A549 treated with DMSO at 1 μM for 4 hours (cell line): ENCODE results near the gene PDXP. TPM values are rescaled to one million over a fixed set of nuclear protein-coding genes. Genes with fewer than 3 reads are reported as not detected.

Experiments used
- total RNA-seq: library from RNA; stranded (reverse); fragments of 200-300 nt; extraction: Qiagen RNA extraction; gene quantifications from 5 replicates; pipeline ENCODE4 v1.2.3, GENCODE V29; 2022; ENCODE audit warnings: low read depth

Gene PDXP
- 18.5 to 20.5 TPM (median 20.0 TPM) in 5 replicates for total RNA-seq

GRCh38 chr22:37658133-37659065 lies at the start of gene PDXP:
Gene PDXP, plus strand, starts transcription at chr22:37658723. Its CDS starts 60 bp downstream, at chr22:37658783.

GRCh38 chr22:37639070-37639760 lies 19.3 kb upstream of the PDXP start, which contains the start of gene SH3BP1:
Gene SH3BP1, plus strand, starts transcription at chr22:37639669. Its CDS starts 119 bp downstream, at chr22:37639788.

GRCh38 chr22:37674951-37675929 lies 16.7 kb downstream of the PDXP start, which contains the start of gene LGALS1:
Gene LGALS1, plus strand, starts transcription at chr22:37675636. Its CDS starts 67 bp downstream, at chr22:37675703.

GRCh38 chr22:37686002-37686982 lies 27.8 kb downstream of the PDXP start, which contains the start of gene NOL12:
Gene NOL12, plus strand, starts transcription at chr22:37686343. Its CDS starts 50 bp downstream, at chr22:37686393.

GRCh38 chr22:37696657-37697537 lies 38.4 kb downstream of the PDXP start, which contains the start of gene TRIOBP:
Gene TRIOBP, plus strand, starts transcription at chr22:37697048. Its CDS starts 4,318 bp downstream, at chr22:37701366.

Other genes starting within 250 kb of the PDXP start
- 6.2 to 10.0 TPM (median 8.2 TPM) in 5 replicates for gene ELFN2, start 231.2 kb upstream of the PDXP start, total RNA-seq
- gene MFNG, start 172.3 kb upstream of the PDXP start, total RNA-seq = 1.9 to 3.2 TPM (median 2.6 TPM) in 5 replicates
- gene CARD10, start 139.3 kb upstream of the PDXP start, total RNA-seq = 31.4 to 41.7 TPM (median 39.2 TPM) in 5 replicates
- gene CDC42EP1, start 98.2 kb upstream of the PDXP start, total RNA-seq = 31.6 to 40.9 TPM (median 36.9 TPM) in 5 replicates
- gene LGALS2, start 78.6 kb upstream of the PDXP start, total RNA-seq = 0.38 to 0.66 TPM in 2 of 5 replicates, not detected in the others
- gene GGA1, start 49.9 kb upstream of the PDXP start, total RNA-seq = 20.8 to 24.2 TPM (median 22.8 TPM) in 5 replicates
- 1.3 to 2.7 TPM (median 1.9 TPM) in 5 replicates for gene SH3BP1, start 19.1 kb upstream of the PDXP start, total RNA-seq
- 1,194 to 1,393 TPM (median 1,273 TPM) in 5 replicates for gene LGALS1, start 16.9 kb downstream of the PDXP start, total RNA-seq
- gene NOL12, start 27.6 kb downstream of the PDXP start, total RNA-seq = 24.8 to 30.5 TPM (median 27.2 TPM) in 5 replicates
- gene TRIOBP, start 38.3 kb downstream of the PDXP start, total RNA-seq = 21.7 to 32.6 TPM (median 29.2 TPM) in 5 replicates
- 2.3 to 3.8 TPM (median 3.3 TPM) in 5 replicates for gene GCAT, start 149.2 kb downstream of the PDXP start, total RNA-seq
- not detected in 5 replicates for gene GALR3, start 164.7 kb downstream of the PDXP start, total RNA-seq
- gene ANKRD54, start 185.6 kb downstream of the PDXP start, total RNA-seq = 16.7 to 25.4 TPM (median 23.8 TPM) in 5 replicates
- gene EIF3L, start 190.7 kb downstream of the PDXP start, total RNA-seq = 268 to 302 TPM (median 282 TPM) in 5 replicates
- 16.1 to 22.0 TPM (median 18.2 TPM) in 5 replicates for gene MICALL1, start 247.6 kb downstream of the PDXP start, total RNA-seq